HepG2 (cell line): ENCODE results near the gene SNAI1.
"Not testable (repeated sequence)": the region's sequence is repeated elsewhere in the genome, so short reads cannot be mapped to it uniquely, and the experiment has no call there.

Experiments
- ELF4 ChIP-seq: sonication (generic); formaldehyde crosslinking; IDR thresholded peaks from 2 replicates; pipeline ENCODE4 v1.5.0; 2020; ENCODE audit warnings: missing genetic modification reagents, mild to moderate bottlenecking, moderate library complexity, borderline replicate concordance
- FOXJ3 ChIP-seq: sonication (generic); formaldehyde crosslinking; IDR thresholded peaks from 2 replicates; pipeline ENCODE4 v1.4.0; 2020; ENCODE audit warnings: missing genetic modification reagents, mild to moderate bottlenecking, borderline replicate concordance
- MAX ChIP-seq: IDR thresholded peaks from 2 replicates; pipeline ENCODE4 v1.6.1; 2012; ENCODE audit warnings: inconsistent platforms
- TAF1 ChIP-seq: sonication (generic); formaldehyde crosslinking; IDR thresholded peaks from 2 replicates; pipeline ENCODE4 v1.4.0; 2020; ENCODE audit warnings: missing genetic modification reagents
- TBP ChIP-seq: sonication (generic); formaldehyde crosslinking; IDR thresholded peaks from 2 replicates; pipeline ENCODE4 v1.5.0; 2020; ENCODE audit warnings: missing genetic modification reagents
- ZBTB1 ChIP-seq: sonication (generic); formaldehyde crosslinking; IDR thresholded peaks from 2 replicates; pipeline ENCODE4 v1.4.0; 2020; ENCODE audit warnings: missing genetic modification reagents, borderline replicate concordance
- ZNF562 ChIP-seq: sonication (generic); formaldehyde crosslinking; IDR thresholded peaks from 2 replicates; pipeline ENCODE4 v1.8.0; 2022; ENCODE audit warnings: missing genetic modification reagents, borderline replicate concordance

GRCh38 chr20:50011597-50011996 lies 28.8 kb downstream of the SNAI1 start:
- not testable (repeated sequence) for TF ChIP-seq ZNF562 (CRISPR knock-in tag); ZBTB1; MAX; ELF4 (CRISPR knock-in tag); FOXJ3 (CRISPR knock-in tag); TAF1 (CRISPR knock-in tag); TBP (CRISPR knock-in tag)
